ENCODE results near the gene LRRTM4. TPM values are rescaled to one million over a fixed set of nuclear protein-coding genes. Genes with fewer than 3 reads are reported as not detected.

Gene LRRTM4
- total and polyA plus RNA-seq, 8 donors, result 0.15 to 1.3 (median 0.28) TPM; not detected in 1

- Histone ChIP-seq H3K4me3 (no peak overlapping the region), H3K9me3 (no peaks in the 10 kb centered on the region), H3K27me3 (no peaks in the 10 kb centered on the region), H3K4me1 (no peaks in the 10 kb centered on the region), H3K27ac (no peak overlapping the region), H3K36me3 (no peaks in the 10 kb centered on the region)
- no peak for TF ChIP-seq CTCF (IDR thresholded peaks at IDR 0.05)
- DNase-seq (no peak), FAIRE-seq (no peak), ATAC-seq (no peak)
- WGBS, 2 donors, result 58 to 61% methylated on average over 1 of the region's 1 CpG
- intact Hi-C loops (cut with DNase I), result no loop called here
These were observed 655.7 kb downstream of the LRRTM4 start for GRCh38 chr2:76866464-76866863.

DNA sequence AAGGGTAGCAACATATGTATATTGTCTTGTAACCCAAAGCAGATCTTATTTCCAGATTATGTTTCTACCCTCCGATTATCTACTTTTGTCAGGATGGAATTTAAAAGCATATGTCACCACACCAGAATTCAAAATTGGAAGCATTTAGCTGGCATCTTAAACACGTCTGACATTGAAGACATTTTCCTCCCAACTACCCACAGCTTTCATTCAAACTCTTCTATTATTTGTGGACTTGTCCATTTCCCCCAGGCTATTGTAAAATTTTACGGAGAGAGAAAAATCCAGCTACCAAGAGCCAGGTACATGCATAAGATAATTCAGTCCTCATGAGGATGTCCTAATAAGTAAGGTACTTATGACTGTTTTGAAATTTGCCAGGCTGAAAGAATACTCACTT, 659.3 kb downstream of the LRRTM4 start:
- DNase-seq (no peak), FAIRE-seq (no peak), ATAC-seq (no peak)
- Histone ChIP-seq H3K4me1 (no peaks in the 10 kb centered on the region), H3K36me3 (no peaks in the 10 kb centered on the region), H3K27me3 (no peaks in the 10 kb centered on the region), H3K9me3 (no peaks in the 10 kb centered on the region), H3K27ac (no peak overlapping the region), H3K4me3 (no peak overlapping the region)
- intact Hi-C loops (cut with DNase I), result no loop called here
- WGBS, 2 donors, result 57 to 59% methylated on average over 3 of the region's 3 CpGs
- TF ChIP-seq CTCF (IDR thresholded peaks at IDR 0.05), result no peak

DNA sequence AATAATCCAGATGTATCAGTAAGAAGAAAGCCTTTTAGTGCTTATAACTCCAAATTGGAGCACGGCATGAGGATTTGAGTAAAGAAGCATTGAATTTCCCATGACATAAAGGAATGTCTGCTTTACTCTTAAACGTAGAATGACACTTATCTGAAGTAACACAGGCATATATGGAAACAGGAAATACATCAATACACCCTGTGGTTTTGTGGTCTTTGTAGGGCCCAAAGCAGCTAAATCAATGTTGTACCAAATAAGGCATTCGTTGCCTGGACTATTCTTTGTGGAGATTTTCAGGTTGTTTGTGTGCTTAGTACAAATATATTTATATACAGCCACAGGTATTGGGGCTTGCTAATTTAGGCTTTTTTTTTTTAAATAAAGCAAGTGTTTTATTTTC, 660.5 kb downstream of the LRRTM4 start:
- Histone ChIP-seq H3K27me3 (no peaks in the 10 kb centered on the region), H3K36me3 (no peaks in the 10 kb centered on the region), H3K4me1 (no peaks in the 10 kb centered on the region), H3K9me3 (no peaks in the 10 kb centered on the region), H3K4me3 (no peak overlapping the region), H3K27ac (no peak overlapping the region)
- TF ChIP-seq CTCF (IDR thresholded peaks at IDR 0.05), result no peak
- FAIRE-seq, result no peak
- no peak for ATAC-seq
- WGBS, 2 donors, result 34 to 52% methylated on average over 3 of the region's 3 CpGs
- intact Hi-C loops (cut with DNase I), result no loop called here
- DNase-seq, result no peak

GRCh38 chr2:76851000-76851399, 671.2 kb downstream of the LRRTM4 start:
- intact Hi-C loops (cut with DNase I), result no loop called here

DNA sequence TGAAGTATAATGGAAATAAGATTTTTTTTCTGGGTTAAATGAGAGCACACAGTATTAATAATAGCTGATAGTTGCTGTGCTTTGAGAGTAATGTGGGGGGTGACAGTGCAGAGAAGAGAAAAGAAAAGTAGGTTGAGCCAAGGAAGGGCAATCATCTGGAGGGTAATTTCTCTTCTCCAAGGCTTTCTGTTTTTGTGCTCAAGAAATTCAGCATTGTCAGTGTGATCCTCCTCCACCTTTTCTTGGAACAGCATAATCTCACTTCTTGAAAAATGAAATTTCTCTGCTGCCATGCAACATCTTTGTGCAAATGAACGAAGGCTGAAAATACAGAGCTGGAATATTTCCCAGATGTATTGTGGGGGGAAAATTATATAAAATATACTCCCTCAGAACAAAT, 673.1 kb downstream of the LRRTM4 start:
- Histone ChIP-seq H3K4me1 (no peaks in the 10 kb centered on the region), H3K36me3 (no peaks in the 10 kb centered on the region), H3K4me3 (no peak overlapping the region), H3K27ac (no peak overlapping the region), H3K27me3 (no peaks in the 10 kb centered on the region), H3K9me3 (no peaks in the 10 kb centered on the region)
- intact Hi-C loops (cut with DNase I), result no loop called here
- no peak for TF ChIP-seq CTCF (IDR thresholded peaks at IDR 0.05)
- DNase-seq (no peak), FAIRE-seq (no peak), ATAC-seq (no peak)
- WGBS, 2 donors, result 61 to 86% methylated on average over 1 of the region's 1 CpG

More at GRCh38 chr2:76851000-76851399, 671.2 kb downstream of the LRRTM4 start:
- no peak for TF ChIP-seq CTCF (IDR thresholded peaks at IDR 0.05)
- DNase-seq (no peak), ATAC-seq (no peak), FAIRE-seq (no peak)
- Histone ChIP-seq H3K9me3 (no peaks in the 10 kb centered on the region), H3K27ac (no peak overlapping the region), H3K4me3 (no peak overlapping the region), H3K4me1 (no peaks in the 10 kb centered on the region), H3K36me3 (no peaks in the 10 kb centered on the region), H3K27me3 (no peaks in the 10 kb centered on the region)
- 22 to 46% methylated on average over 1 of the region's 1 CpG for whole genome bisulfite sequencing, 2 donors

All from pancreas (tissue), 10 donors.